ENCODE measurements around the gene NFAT5.
"Not testable (repeated sequence)": the region's sequence is repeated elsewhere in the genome, so short reads cannot be mapped to it uniquely, and the experiment has no call there.

NFAT5 gene

GRCh38 chr16:69535123-69536050 is 30.4 kb upstream of the NFAT5 start:
- in situ Hi-C loops (cut with HindIII; ENCODE audit: low pct_ligation_motif_present, low sequenced_read_pairs): no loop called here

GRCh38 chr16:69537706-69538080 is 28.1 kb upstream of the NFAT5 start:
- no peak for TF ChIP-seq CTCF (IDR thresholded peaks at IDR 0.05; ENCODE audit: low read depth, low read length, missing control alignments)
- in situ Hi-C loops (cut with HindIII; ENCODE audit: low pct_ligation_motif_present, low sequenced_read_pairs): no loop called here

More at GRCh38 chr16:69535123-69536050, 30.4 kb upstream of the NFAT5 start:
- Histone ChIP-seq H3K27me3 (replicated peaks) (no peaks in the 10 kb centered on the region), H3K27ac (no peak overlapping the region), H3K36me3 (replicated peaks) (no peaks in the 10 kb centered on the region), H3K4me3 (ENCODE audit: low read depth, low read length) (no peak overlapping the region)
- TF ChIP-seq CTCF (IDR thresholded peaks at IDR 0.05; ENCODE audit: low read depth, low read length, missing control alignments): no peak
- peak; percentile 33 for DNase-seq

GRCh38 chr16:69538808-69539207 is 27.0 kb upstream of the NFAT5 start:
- no peak overlapping the region for H3K4me3 ChIP-seq (ENCODE audit: low read depth, low read length)
- no peaks in the 10 kb centered on the region for H3K27me3 ChIP-seq (replicated peaks)
- no peak for TF ChIP-seq CTCF (IDR thresholded peaks at IDR 0.05; ENCODE audit: low read depth, low read length, missing control alignments)
- no peaks in the 10 kb centered on the region for H3K36me3 ChIP-seq (replicated peaks)
- H3K27ac ChIP-seq: no peak overlapping the region
- in situ Hi-C loops (cut with HindIII; ENCODE audit: low pct_ligation_motif_present, low sequenced_read_pairs): no loop called here
- no peak for DNase-seq

More at GRCh38 chr16:69537706-69538080, 28.1 kb upstream of the NFAT5 start:
- no peaks in the 10 kb centered on the region for H3K36me3 ChIP-seq (replicated peaks)
- no peaks in the 10 kb centered on the region for H3K27me3 ChIP-seq (replicated peaks)
- no peak overlapping the region for H3K27ac ChIP-seq
- no peak for DNase-seq
- no peak overlapping the region for H3K4me3 ChIP-seq (ENCODE audit: low read depth, low read length)

GRCh38 chr16:69542974-69543373 is 22.8 kb upstream of the NFAT5 start:
- H3K27ac ChIP-seq: no peak overlapping the region
- TF ChIP-seq CTCF (IDR thresholded peaks at IDR 0.05; ENCODE audit: low read depth, low read length, missing control alignments): no peak
- H3K36me3 ChIP-seq (replicated peaks): no peaks in the 10 kb centered on the region
- in situ Hi-C loops (cut with HindIII; ENCODE audit: low pct_ligation_motif_present, low sequenced_read_pairs): no loop called here
- no peak for DNase-seq
- H3K4me3 ChIP-seq (ENCODE audit: low read depth, low read length): no peak overlapping the region
- no peaks in the 10 kb centered on the region for H3K27me3 ChIP-seq (replicated peaks)

GRCh38 chr16:69544088-69544487 is 21.7 kb upstream of the NFAT5 start:
- H3K27me3 ChIP-seq (replicated peaks): no peaks in the 10 kb centered on the region
- no peak for TF ChIP-seq CTCF (IDR thresholded peaks at IDR 0.05; ENCODE audit: low read depth, low read length, missing control alignments)
- H3K27ac ChIP-seq: no peak overlapping the region
- DNase-seq: no peak
- in situ Hi-C loops (cut with HindIII; ENCODE audit: low pct_ligation_motif_present, low sequenced_read_pairs): no loop called here
- no peaks in the 10 kb centered on the region for H3K36me3 ChIP-seq (replicated peaks)
- no peak overlapping the region for H3K4me3 ChIP-seq (ENCODE audit: low read depth, low read length)

GRCh38 chr16:69546663-69547062 is 19.1 kb upstream of the NFAT5 start:
- H3K27ac ChIP-seq; H3K36me3 ChIP-seq (replicated peaks); DNase-seq; H3K4me3 ChIP-seq (ENCODE audit: low read depth, low read length); in situ Hi-C loops (cut with HindIII; ENCODE audit: low pct_ligation_motif_present, low sequenced_read_pairs); H3K27me3 ChIP-seq (replicated peaks): not testable (repeated sequence)
